Measurements from ENCODE around the gene SUMO3.

The SUMO3 gene

GRCh38 chr21:44801468-44802395, 16.1 kb downstream of the SUMO3 start, which contains the start of gene UBE2G2:
TSS of gene UBE2G2 (minus strand) at chr21:44801820. CDS start at chr21:44801748, 72 bp downstream.
- peak; percentile 74 for DNase-seq (ENCODE audit: low read depth)

GRCh38 chr21:44800971-44801467, 16.8 kb downstream of the SUMO3 start:
- no peak for DNase-seq (ENCODE audit: low read depth)

- peak; percentile 48 for DNase-seq (ENCODE audit: low read depth)
These were observed 17.8 kb downstream of the SUMO3 start for GRCh38 chr21:44800103-44800502.

GRCh38 chr21:44799646-44800045, 18.2 kb downstream of the SUMO3 start:
- no peak for DNase-seq (ENCODE audit: low read depth)

- no peak for DNase-seq (ENCODE audit: low read depth)
These were observed 20.1 kb downstream of the SUMO3 start for GRCh38 chr21:44797775-44798174.

- no peak for DNase-seq (ENCODE audit: low read depth)
These were observed 22.5 kb downstream of the SUMO3 start for GRCh38 chr21:44795342-44795741.

GRCh38 chr21:44793592-44794374, 24.1 kb downstream of the SUMO3 start:
- DNase-seq (ENCODE audit: low read depth) = no peak

- peak; percentile 32 for DNase-seq (ENCODE audit: low read depth)
These were observed 24.9 kb downstream of the SUMO3 start for GRCh38 chr21:44792702-44793591.

GRCh38 chr21:44791993-44792392, 25.9 kb downstream of the SUMO3 start:
- no peak for DNase-seq (ENCODE audit: low read depth)

GRCh38 chr21:44791246-44791645, 26.6 kb downstream of the SUMO3 start:
- DNase-seq (ENCODE audit: low read depth) = no peak

GRCh38 chr21:44790368-44790767, 27.5 kb downstream of the SUMO3 start:
- DNase-seq (ENCODE audit: low read depth) = no peak

- DNase-seq (ENCODE audit: low read depth) = no peak
These were observed 28.0 kb downstream of the SUMO3 start for GRCh38 chr21:44789880-44790279.

- no peak for DNase-seq (ENCODE audit: low read depth)
These were observed 32.1 kb downstream of the SUMO3 start for GRCh38 chr21:44785620-44786335.

GRCh38 chr21:44784810-44785209, 33.1 kb downstream of the SUMO3 start:
- no peak for DNase-seq (ENCODE audit: low read depth)

GRCh38 chr21:44783020-44783696, 34.7 kb downstream of the SUMO3 start:
- no peak for DNase-seq (ENCODE audit: low read depth)

GRCh38 chr21:44780767-44781459, 36.9 kb downstream of the SUMO3 start:
- DNase-seq (ENCODE audit: low read depth) = no peak

GRCh38 chr21:44780137-44780502, 37.7 kb downstream of the SUMO3 start:
- no peak for DNase-seq (ENCODE audit: low read depth)

GRCh38 chr21:44779417-44780136, 38.3 kb downstream of the SUMO3 start:
- DNase-seq (ENCODE audit: low read depth) = no peak

- DNase-seq (ENCODE audit: low read depth) = no peak
These were observed 38.9 kb downstream of the SUMO3 start for GRCh38 chr21:44778983-44779382.

Measured in fibroblast of gingiva (primary cell).